H1 (cell line): Measurements from ENCODE around the gene LPAR3. TPM values are rescaled to one million over a fixed set of nuclear protein-coding genes. Genes with fewer than 3 reads are reported as not detected.

Source experiments
- CHD7 ChIP-seq: fragments of 300-600 bp; sonication (generic); IDR thresholded peaks from 2 replicates; pipeline ENCODE4 v1.7.1; 2012; ENCODE audit warnings: low read length, moderate library complexity, mild to moderate bottlenecking, inconsistent platforms; ENCODE audit not compliant: insufficient replicate concordance
- GABPA ChIP-seq: IDR thresholded peaks from 2 replicates; pipeline ENCODE4 v1.6.1; 2011; ENCODE audit warnings: mild to moderate bottlenecking, low read length, moderate library complexity, borderline replicate concordance; ENCODE audit not compliant: insufficient read depth
- JUND ChIP-seq: IDR thresholded peaks from 2 replicates; pipeline ENCODE4 v1.6.1; 2011; ENCODE audit warnings: mild to moderate bottlenecking, improper control_type of control experiment, low read length
- PHF8 ChIP-seq: fragments of 200-600 bp; sonication (generic); conservative IDR thresholded peaks from 2 replicates; pipeline ENCODE4 v1.7.1; 2012; ENCODE audit warnings: low read depth, mild to moderate bottlenecking, inconsistent platforms, low read length, moderate library complexity
- RFX5 ChIP-seq: IDR thresholded peaks from 2 replicates; pipeline ENCODE4 v1.6.1; 2011; ENCODE audit warnings: low read depth, low read length, improper control_type of control experiment, borderline replicate concordance
- polyA plus RNA-seq, 7 experiments: library from polyadenylated mRNA; depleted of rRNA in 3 of 7; stranded (reverse) in 5 of 7; unstranded in 2 of 7; fragments of >200 nt in 5 of 7; fragments of 200-250 nt in 2 of 7; gene quantifications; 1 replicate in 5 of 7; 2 replicates in 1 of 7; 4 replicates in 1 of 7; pipeline versions ENCODE4 v1.2.1 to v1.2.3, GENCODE V29; 2011 to 2013; ENCODE audit warnings: missing spikeins in 2 of 7, mixed read lengths in 2 of 7
- total RNA-seq: library from RNA; stranded (reverse); fragmentation: NEBNext Ultra II Directional; extraction: Animal tissue kit (Norgen Biotek cat#: 25700); gene quantifications from 2 replicates; pipeline ENCODE4 v1.2.1, GENCODE V29; 2021
- TF ChIP-seq, protein P1 (sequence below): IDR thresholded peaks from 2 replicates; pipeline ENCODE4 v1.6.1; 2012; ENCODE audit warnings: inconsistent platforms

LPAR3 gene
- total and polyA plus RNA-seq, 2 of the 8 experiments (the other 6 are each of a cell fraction or from before 2014, with no cell fraction given): 17.1 to 25.4 TPM

GRCh38 chr1:84861988-84862644 is 30.9 kb downstream of the LPAR3 start (continued):
- TF ChIP-seq CHD7 (no peak), GABPA (no peak), PHF8 (no peak), JUND (no peak), RFX5 (no peak)
- TF ChIP-seq, protein P1, sequence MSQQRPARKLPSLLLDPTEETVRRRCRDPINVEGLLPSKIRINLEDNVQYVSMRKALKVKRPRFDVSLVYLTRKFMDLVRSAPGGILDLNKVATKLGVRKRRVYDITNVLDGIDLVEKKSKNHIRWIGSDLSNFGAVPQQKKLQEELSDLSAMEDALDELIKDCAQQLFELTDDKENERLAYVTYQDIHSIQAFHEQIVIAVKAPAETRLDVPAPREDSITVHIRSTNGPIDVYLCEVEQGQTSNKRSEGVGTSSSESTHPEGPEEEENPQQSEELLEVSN: no peak
